Measurements from ENCODE around the gene CRYGN.

GRCh38 chr7:151447312-151447711, 7.4 kb upstream of the CRYGN start:
- TF ChIP-seq BHLHE40 (IDR thresholded peaks at IDR 0.05; ENCODE audit: borderline replicate concordance): no peak
- TF ChIP-seq FOXA1 (IDR thresholded peaks at IDR 0.05): no peak
- TF ChIP-seq SP1 (IDR thresholded peaks at IDR 0.05): no peak
- no peak for TF ChIP-seq FOXM1 (IDR thresholded peaks at IDR 0.05; ENCODE audit: borderline replicate concordance)
- no peak for TF ChIP-seq FOXK2 (IDR thresholded peaks at IDR 0.05)
- no peak for TF ChIP-seq HDGF (IDR thresholded peaks at IDR 0.05; ENCODE audit: borderline replicate concordance)
- TF ChIP-seq SUZ12 (IDR thresholded peaks at IDR 0.05): no peak
- TF ChIP-seq L3MBTL2 (conservative IDR thresholded peaks at IDR 0.05): no peak

Measured in HEK293T (cell line).